Measurements from ENCODE around the gene CDC25B. TPM values are rescaled to one million over a fixed set of nuclear protein-coding genes. Genes with fewer than 3 reads are reported as not detected.
A peak's percentile ranks its signal among the peaks of the same experiment; 100 is the strongest.

Gene CDC25B
- total and polyA plus RNA-seq, 8 donors, result 9.4 to 56.5 (median 25.1) TPM

DNA sequence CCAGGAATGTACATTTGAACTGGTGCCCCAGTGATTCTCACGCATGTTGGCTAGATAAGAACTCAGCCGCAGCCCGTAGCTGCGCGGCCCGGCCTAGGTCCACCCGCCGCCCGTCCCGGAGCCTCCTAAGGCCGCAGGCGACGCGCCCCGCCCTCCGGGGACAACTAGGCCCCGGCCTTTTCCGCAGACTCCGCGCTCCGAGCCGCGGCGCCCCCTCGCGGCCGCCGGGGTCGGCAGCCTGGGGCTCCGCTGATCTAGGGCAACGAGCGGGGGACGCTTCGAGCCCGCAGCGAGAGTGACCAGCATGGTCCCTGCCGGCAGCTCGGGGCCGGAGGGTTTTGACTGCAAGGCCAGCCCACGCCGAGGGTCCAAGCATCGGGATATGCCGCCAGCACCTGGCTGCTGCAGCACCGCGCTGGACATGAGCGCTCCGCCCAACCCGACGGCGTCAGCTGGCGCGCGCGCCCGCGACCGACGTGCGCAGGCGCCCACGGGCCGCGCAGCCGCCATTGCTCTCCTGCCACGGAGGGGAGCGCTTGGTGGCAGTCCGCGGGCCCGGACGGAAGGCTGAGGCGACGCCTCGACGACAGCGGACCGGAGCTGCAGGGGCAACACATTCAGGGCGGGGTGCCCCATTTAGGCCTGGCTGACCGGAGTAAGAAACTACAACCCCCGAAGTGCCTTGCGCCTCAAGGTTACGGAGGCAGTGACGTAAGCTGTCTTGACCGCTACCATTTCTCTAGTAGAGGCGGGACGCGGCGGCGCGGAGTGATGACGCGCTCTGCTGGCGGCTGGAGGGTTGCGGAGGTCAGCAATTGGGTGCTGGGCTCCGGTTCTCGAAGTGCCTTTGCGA, 24.2 kb downstream of the CDC25B start, which contains the start of gene AP5S1:
AP5S1 (plus strand) TSS at position 500 of the 853 bp plus-strand sequence. CDS start 1,571 bp downstream, outside the sequence.
- H3K9me3 ChIP-seq, result no peaks in the 10 kb centered on the region
- DNase-seq, result peak; percentile 98 to 99
- H3K4me1 ChIP-seq, result peaks cover 21 to 36% (median 32%) of the 10 kb centered on the region in 4 donors
- intact Hi-C loops (cut with DNase I; ENCODE audit: low total_unique reads), result no loop called here
- TF ChIP-seq POLR2AphosphoS5 (IDR thresholded peaks at IDR 0.05) (peak; percentile 72 to 95 (median 85)), POLR2A (IDR thresholded peaks at IDR 0.05) (no peak)
- TF ChIP-seq, protein P1, sequence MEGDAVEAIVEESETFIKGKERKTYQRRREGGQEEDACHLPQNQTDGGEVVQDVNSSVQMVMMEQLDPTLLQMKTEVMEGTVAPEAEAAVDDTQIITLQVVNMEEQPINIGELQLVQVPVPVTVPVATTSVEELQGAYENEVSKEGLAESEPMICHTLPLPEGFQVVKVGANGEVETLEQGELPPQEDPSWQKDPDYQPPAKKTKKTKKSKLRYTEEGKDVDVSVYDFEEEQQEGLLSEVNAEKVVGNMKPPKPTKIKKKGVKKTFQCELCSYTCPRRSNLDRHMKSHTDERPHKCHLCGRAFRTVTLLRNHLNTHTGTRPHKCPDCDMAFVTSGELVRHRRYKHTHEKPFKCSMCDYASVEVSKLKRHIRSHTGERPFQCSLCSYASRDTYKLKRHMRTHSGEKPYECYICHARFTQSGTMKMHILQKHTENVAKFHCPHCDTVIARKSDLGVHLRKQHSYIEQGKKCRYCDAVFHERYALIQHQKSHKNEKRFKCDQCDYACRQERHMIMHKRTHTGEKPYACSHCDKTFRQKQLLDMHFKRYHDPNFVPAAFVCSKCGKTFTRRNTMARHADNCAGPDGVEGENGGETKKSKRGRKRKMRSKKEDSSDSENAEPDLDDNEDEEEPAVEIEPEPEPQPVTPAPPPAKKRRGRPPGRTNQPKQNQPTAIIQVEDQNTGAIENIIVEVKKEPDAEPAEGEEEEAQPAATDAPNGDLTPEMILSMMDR (IDR thresholded peaks at IDR 0.05), result peak in 6 of 7 experiments; percentile 75 to 100 (median 98)
- H3K4me3 ChIP-seq, result peak within 1 kb of the TSS; percentile 60 to 73 (median 64)
- 0 to 1% (median 0%) methylated on average over 44 to 96 of the region's 96 CpGs for WGBS, 5 donors
- peak within 1 kb of the TSS; percentile 93 to 100 (median 97) for H3K27ac ChIP-seq
- H3K27me3 ChIP-seq, result no peaks in the 10 kb centered on the region
- H3K36me3 ChIP-seq, result peaks cover 26 to 35% (median 35%) of the 10 kb centered on the region in 4 donors

DNA sequence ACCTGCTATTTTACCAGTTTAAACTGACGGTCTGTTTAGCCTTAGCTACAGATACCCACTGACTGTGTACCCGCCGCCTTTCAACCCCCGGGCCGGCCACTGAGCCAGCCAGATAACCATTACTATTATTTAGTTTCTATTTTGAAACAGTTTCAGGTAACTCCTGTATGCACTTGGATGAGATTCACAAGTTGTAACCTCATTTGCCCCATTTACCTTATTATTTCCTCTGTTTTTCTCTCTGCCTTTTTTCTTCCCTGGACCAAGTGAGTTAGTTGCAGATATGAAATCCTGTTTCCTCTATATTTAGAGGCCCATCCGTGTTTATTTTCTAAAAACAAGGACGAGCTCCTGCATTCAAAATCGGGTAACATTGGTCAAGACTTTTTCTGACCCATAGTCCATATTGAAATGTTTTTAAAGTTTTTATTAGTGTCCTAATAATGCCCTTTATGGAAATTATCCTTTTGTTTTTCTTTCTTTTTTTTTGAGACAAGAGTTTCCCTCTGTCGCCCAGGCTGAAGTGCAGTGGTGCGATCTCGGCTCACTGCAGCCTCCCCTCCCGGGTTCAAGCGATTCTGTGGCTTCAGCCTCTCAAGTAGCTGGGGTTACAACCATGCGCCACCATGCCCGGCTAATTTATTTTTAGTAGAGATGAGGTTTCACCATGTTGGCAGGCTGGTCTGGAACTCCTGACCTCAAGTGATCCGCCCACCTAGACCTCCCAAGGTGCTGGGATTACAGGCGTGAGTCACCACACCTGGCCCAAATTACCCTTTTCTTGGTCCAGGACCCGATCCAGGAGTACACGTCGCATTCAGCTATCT, 25.0 kb downstream of the CDC25B start:
- WGBS, 5 donors, result 38 to 43% (median 41%) methylated on average over 20 of the region's 20 CpGs
- Histone ChIP-seq H3K36me3 (peaks cover 32 to 43% (median 43%) of the 10 kb centered on the region in 4 donors), H3K4me3 (peak overlapping the region; percentile 60 to 73 (median 64)), H3K27ac (peak overlapping the region; percentile 93 to 100 (median 97)), H3K4me1 (peaks cover 21 to 34% (median 30%) of the 10 kb centered on the region in 4 donors), H3K9me3 (no peaks in the 10 kb centered on the region), H3K27me3 (no peaks in the 10 kb centered on the region)
- TF ChIP-seq POLR2A (IDR thresholded peaks at IDR 0.05) (no peak), EP300 (IDR thresholded peaks at IDR 0.05) (no peak), POLR2AphosphoS5 (IDR thresholded peaks at IDR 0.05) (no peak)
- TF ChIP-seq, protein P1 (IDR thresholded peaks at IDR 0.05), result no peak
- DNase-seq, result peak in 1 of 2 donors; percentile 16
- intact Hi-C loops (cut with DNase I; ENCODE audit: low total_unique reads), result no loop called here

DNA sequence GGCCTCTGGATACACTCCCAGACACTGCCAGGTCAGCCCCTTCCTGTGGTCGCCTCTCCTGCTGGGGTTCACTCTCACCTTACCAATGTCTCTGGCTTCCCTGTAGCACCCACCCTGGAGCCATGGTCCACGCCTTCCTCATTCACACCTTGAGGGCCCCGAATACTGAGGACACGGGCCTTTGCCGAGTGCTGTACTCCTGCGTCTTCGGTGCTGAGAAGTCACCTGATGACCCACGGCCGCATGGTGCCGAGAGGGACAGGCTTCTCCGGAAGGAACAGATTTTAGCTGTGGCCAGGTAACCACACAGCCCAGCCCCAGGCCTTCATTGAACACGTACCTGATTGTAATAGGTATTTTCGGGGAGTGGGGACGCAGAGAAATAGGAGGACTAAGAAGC, 25.9 kb downstream of the CDC25B start:
- 90 to 95% (median 94%) methylated on average over 11 to 14 of the region's 14 CpGs for WGBS, 5 donors
- TF ChIP-seq POLR2AphosphoS5 (IDR thresholded peaks at IDR 0.05) (no peak), POLR2A (IDR thresholded peaks at IDR 0.05) (no peak), EP300 (IDR thresholded peaks at IDR 0.05) (no peak)
- TF ChIP-seq, protein P1 (IDR thresholded peaks at IDR 0.05), result no peak
- no peaks in the 10 kb centered on the region for H3K9me3 ChIP-seq
- peaks cover 21 to 33% (median 30%) of the 10 kb centered on the region in 4 donors for H3K4me1 ChIP-seq
- peaks cover 32 to 52% (median 52%) of the 10 kb centered on the region in 4 donors for H3K36me3 ChIP-seq
- no peak overlapping the region for H3K4me3 ChIP-seq
- H3K27ac ChIP-seq, result peak overlapping the region in 1 of 5 donors; percentile 99
- intact Hi-C loops (cut with DNase I; ENCODE audit: low total_unique reads), result no loop called here
- no peaks in the 10 kb centered on the region for H3K27me3 ChIP-seq
- DNase-seq, result peak in 1 of 2 donors; percentile 13

DNA sequence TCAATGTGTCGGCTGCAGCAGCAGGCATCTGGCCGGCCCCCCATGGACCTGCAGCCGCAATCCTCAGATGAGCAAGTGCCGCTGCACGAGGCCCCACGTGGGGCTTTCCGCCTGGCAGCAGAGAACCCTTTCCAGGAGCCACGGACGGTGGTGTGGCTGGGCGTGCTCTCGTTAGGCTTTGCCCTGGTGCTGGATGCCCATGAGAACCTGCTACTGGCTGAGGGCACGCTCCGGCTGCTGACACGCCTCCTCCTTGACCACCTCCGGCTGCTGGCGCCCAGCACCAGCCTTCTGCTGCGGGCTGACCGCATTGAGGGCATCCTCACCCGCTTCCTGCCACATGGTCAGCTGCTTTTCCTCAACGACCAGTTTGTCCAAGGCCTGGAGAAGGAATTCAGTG, 27.8 kb downstream of the CDC25B start:
- Histone ChIP-seq H3K36me3 (peaks cover 32 to 70% (median 68%) of the 10 kb centered on the region in 4 donors), H3K4me3 (no peak overlapping the region), H3K4me1 (peaks cover 11 to 22% (median 19%) of the 10 kb centered on the region in 4 donors), H3K27ac (no peak overlapping the region), H3K9me3 (no peaks in the 10 kb centered on the region), H3K27me3 (no peaks in the 10 kb centered on the region)
- WGBS, 5 donors, result 90 to 96% (median 91%) methylated on average over 14 to 20 of the region's 20 CpGs
- intact Hi-C loops (cut with DNase I; ENCODE audit: low total_unique reads), result no loop called here
- TF ChIP-seq, protein P1 (IDR thresholded peaks at IDR 0.05), result no peak
- TF ChIP-seq EP300 (IDR thresholded peaks at IDR 0.05), result no peak
- TF ChIP-seq POLR2A (IDR thresholded peaks at IDR 0.05), result no peak
- no peak for TF ChIP-seq POLR2AphosphoS5 (IDR thresholded peaks at IDR 0.05)
- peak in 1 of 2 donors; percentile 3 for DNase-seq

Data from stomach (tissue), 9 donors.